ENCODE measurements around the gene ARHGAP32. TPM values are rescaled to one million over a fixed set of nuclear protein-coding genes. Genes with fewer than 3 reads are reported as not detected.

ARHGAP32 gene
- total RNA-seq, 1 experiment from 2014 or later: 27.8 TPM

DNA sequence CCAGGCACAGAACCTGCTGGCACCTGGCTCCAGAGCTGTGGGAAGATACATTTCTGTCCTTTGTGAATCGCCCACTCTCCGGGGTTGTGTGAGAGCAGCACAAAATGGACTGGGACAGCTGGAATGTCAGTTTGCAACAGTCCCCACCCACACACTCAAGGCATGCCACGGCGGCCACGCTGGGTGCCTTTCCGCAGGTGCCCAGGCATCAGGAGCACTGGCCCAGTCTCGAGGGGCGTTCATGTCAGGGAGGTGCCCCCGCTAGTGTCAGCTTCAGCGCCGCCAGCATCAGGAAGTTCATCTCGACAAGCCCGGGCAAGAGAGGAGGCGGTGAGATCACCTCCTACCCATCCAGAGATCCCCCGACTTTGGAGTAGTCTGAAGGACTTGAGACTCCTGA lies 251.5 kb downstream of the ARHGAP32 start (continued):
- no peak for TF ChIP-seq EZH2phosphoT487 (IDR thresholded peaks at IDR 0.05; ENCODE audit: borderline replicate concordance)
- TF ChIP-seq, protein P1, sequence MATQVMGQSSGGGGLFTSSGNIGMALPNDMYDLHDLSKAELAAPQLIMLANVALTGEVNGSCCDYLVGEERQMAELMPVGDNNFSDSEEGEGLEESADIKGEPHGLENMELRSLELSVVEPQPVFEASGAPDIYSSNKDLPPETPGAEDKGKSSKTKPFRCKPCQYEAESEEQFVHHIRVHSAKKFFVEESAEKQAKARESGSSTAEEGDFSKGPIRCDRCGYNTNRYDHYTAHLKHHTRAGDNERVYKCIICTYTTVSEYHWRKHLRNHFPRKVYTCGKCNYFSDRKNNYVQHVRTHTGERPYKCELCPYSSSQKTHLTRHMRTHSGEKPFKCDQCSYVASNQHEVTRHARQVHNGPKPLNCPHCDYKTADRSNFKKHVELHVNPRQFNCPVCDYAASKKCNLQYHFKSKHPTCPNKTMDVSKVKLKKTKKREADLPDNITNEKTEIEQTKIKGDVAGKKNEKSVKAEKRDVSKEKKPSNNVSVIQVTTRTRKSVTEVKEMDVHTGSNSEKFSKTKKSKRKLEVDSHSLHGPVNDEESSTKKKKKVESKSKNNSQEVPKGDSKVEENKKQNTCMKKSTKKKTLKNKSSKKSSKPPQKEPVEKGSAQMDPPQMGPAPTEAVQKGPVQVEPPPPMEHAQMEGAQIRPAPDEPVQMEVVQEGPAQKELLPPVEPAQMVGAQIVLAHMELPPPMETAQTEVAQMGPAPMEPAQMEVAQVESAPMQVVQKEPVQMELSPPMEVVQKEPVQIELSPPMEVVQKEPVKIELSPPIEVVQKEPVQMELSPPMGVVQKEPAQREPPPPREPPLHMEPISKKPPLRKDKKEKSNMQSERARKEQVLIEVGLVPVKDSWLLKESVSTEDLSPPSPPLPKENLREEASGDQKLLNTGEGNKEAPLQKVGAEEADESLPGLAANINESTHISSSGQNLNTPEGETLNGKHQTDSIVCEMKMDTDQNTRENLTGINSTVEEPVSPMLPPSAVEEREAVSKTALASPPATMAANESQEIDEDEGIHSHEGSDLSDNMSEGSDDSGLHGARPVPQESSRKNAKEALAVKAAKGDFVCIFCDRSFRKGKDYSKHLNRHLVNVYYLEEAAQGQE (IDR thresholded peaks at IDR 0.05; ENCODE audit: low read depth): no peak

DNA sequence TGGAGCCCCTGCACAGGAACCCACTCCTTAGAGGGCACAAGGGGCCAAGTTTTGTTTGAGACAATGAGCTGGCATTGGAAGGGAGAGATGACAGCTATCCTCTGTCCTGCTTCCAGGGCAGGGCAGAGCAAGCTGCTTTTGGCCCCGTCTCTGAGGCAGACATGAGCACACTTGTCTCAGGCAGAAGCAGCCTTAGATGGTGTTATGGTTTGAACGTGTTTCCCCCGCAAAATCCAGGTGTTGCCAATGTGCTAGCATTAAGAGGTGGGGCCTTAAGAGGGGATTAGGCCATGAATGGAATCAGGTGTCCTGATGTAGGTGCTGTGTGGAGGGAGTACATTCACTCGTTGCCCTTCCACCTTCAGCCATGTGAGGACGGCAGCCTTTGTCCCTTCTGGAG lies 252.0 kb downstream of the ARHGAP32 start:
- no peaks in the 10 kb centered on the region for H4K20me1 ChIP-seq (ENCODE audit: insufficient read depth)
- no peak overlapping the region for H3K27ac ChIP-seq (ENCODE audit: low read depth, low read length)
- ATAC-seq (no peak), DNase-seq (ENCODE audit: low read depth, low spot score) (no peak)
- H3K9me3 ChIP-seq (ENCODE audit: control insufficient read depth in 1 of 2, insufficient read depth in 1 of 2, low read depth in 1 of 2, low read length in 2 of 2): no peaks in the 10 kb centered on the region
- no peaks in the 10 kb centered on the region for H3K36me3 ChIP-seq (ENCODE audit: control insufficient read depth in 1 of 2, insufficient read depth in 2 of 2, low read length in 2 of 2)
- H3K79me2 ChIP-seq (ENCODE audit: insufficient read depth, low read length): no peaks in the 10 kb centered on the region
- ChIA-PET POLR2A (no interaction called here), CTCF (no interaction called here), RAD21 (ENCODE audit: low non-redundant PET in 1 of 2, low total read pairs in 2 of 2, uncharacterized antibody in 2 of 2, unreplicated experiment in 2 of 2) (no interaction called here)
- H3K27me3 ChIP-seq (ENCODE audit: insufficient read depth, low read length): no peaks in the 10 kb centered on the region
- no peak overlapping the region for H3K4me2 ChIP-seq (ENCODE audit: low read length)
- H3K4me3 ChIP-seq (replicated peaks in 1 of 2; ENCODE audit: low read depth in 1 of 2, low read length in 2 of 2): no peak overlapping the region
- no TSS peak for BruUV-seq (replicated peaks)
- no peaks in the 10 kb centered on the region for H3K4me1 ChIP-seq (ENCODE audit: control insufficient read depth in 1 of 2, insufficient read depth in 2 of 2, low read length in 2 of 2)
- intact Hi-C loops (cut with micrococcal nuclease): no loop called here
- no peak overlapping the region for H3K9ac ChIP-seq (ENCODE audit: low read length)
- no peak overlapping the region for H2AFZ ChIP-seq (ENCODE audit: low read depth, low read length, poor library complexity, severe bottlenecking)
- no peaks in the 10 kb centered on the region for H3K9me2 ChIP-seq (ENCODE audit: insufficient read depth)
- TF ChIP-seq, protein P1 (IDR thresholded peaks at IDR 0.05; ENCODE audit: low read depth): no peak
- TF ChIP-seq CEBPB (IDR thresholded peaks at IDR 0.05; ENCODE audit: low read depth) (no peak), EGR1 (IDR thresholded peaks at IDR 0.05; ENCODE audit: low read depth) (no peak), ZNF274 (IDR thresholded peaks at IDR 0.05; ENCODE audit: low read depth, low read length) (no peak), EZH2phosphoT487 (IDR thresholded peaks at IDR 0.05; ENCODE audit: borderline replicate concordance) (no peak), FOSL1 (IDR thresholded peaks at IDR 0.05; ENCODE audit: low read depth) (no peak), YY1 (IDR thresholded peaks at IDR 0.05; ENCODE audit: extremely low read depth, insufficient replicate concordance, low read depth, low read length) (no peak), CBX3 (IDR thresholded peaks at IDR 0.05; ENCODE audit: low read depth) (no peak), SP1 (IDR thresholded peaks at IDR 0.05; ENCODE audit: low read depth) (no peak), ZFX (IDR thresholded peaks at IDR 0.05) (no peak), SRF (IDR thresholded peaks at IDR 0.05; ENCODE audit: low read depth) (no peak), TCF7L2 (IDR thresholded peaks at IDR 0.05; ENCODE audit: borderline replicate concordance, extremely low read depth, insufficient read depth, insufficient read length) (no peak), RAD21 (IDR thresholded peaks at IDR 0.05; ENCODE audit: low read depth) (no peak), CTCF (IDR thresholded peaks at IDR 0.05 in 2 of 3, conservative IDR thresholded peaks at IDR 0.05 in 1 of 3; ENCODE audit: borderline replicate concordance in 1 of 3, insufficient read depth in 1 of 3, low read depth in 2 of 3, low read length in 2 of 3) (no peak), POLR2A (IDR thresholded peaks at IDR 0.05; ENCODE audit: borderline replicate concordance, extremely low read depth, insufficient read depth, insufficient read length) (no peak), MAX (IDR thresholded peaks at IDR 0.05) (no peak)
- TF ChIP-seq, protein P2, sequence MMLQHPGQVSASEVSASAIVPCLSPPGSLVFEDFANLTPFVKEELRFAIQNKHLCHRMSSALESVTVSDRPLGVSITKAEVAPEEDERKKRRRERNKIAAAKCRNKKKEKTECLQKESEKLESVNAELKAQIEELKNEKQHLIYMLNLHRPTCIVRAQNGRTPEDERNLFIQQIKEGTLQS (IDR thresholded peaks at IDR 0.05): no peak
